Non-pigmented ciliary epithelial cell (primary cell): ENCODE results near the gene PRR33.

Experiments used
- DNase-seq: peaks from one replicate; pipeline ENCODE4 v3.0.0-alpha.2; 2010; ENCODE audit warnings: low read depth

The PRR33 gene

GRCh38 chr11:1847006-1847735, 44.5 kb downstream of the PRR33 start:
- no peak for DNase-seq

GRCh38 chr11:1846453-1846932, 45.2 kb downstream of the PRR33 start:
- DNase-seq: no peak

GRCh38 chr11:1845561-1846452, 45.9 kb downstream of the PRR33 start:
- no peak for DNase-seq

GRCh38 chr11:1845095-1845429, 46.6 kb downstream of the PRR33 start:
- DNase-seq: no peak

- DNase-seq: no peak
Measured at GRCh38 chr11:1844221-1845094, 47.2 kb downstream of the PRR33 start.

GRCh38 chr11:1843796-1844195, 47.9 kb downstream of the PRR33 start:
- no peak for DNase-seq

DNA sequence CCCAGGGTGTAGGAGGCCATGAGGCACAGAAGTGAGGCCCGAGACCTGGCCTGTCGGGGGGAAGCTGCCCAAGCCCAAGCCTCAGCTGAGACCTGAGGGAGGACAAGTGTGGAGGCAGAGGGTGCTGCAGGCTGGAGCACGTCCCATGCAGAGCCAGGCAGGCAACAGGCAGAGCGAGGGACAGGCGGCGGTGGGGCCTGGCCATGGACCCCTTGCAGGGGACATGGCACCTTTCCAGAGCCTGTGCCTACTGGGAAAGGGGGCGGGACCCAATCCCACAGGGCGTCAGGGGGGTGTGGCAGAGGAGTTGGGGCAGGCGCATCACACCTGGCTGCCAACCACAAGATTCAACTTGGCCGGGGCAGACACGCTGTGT, 48.6 kb downstream of the PRR33 start:
- DNase-seq: no peak

DNA sequence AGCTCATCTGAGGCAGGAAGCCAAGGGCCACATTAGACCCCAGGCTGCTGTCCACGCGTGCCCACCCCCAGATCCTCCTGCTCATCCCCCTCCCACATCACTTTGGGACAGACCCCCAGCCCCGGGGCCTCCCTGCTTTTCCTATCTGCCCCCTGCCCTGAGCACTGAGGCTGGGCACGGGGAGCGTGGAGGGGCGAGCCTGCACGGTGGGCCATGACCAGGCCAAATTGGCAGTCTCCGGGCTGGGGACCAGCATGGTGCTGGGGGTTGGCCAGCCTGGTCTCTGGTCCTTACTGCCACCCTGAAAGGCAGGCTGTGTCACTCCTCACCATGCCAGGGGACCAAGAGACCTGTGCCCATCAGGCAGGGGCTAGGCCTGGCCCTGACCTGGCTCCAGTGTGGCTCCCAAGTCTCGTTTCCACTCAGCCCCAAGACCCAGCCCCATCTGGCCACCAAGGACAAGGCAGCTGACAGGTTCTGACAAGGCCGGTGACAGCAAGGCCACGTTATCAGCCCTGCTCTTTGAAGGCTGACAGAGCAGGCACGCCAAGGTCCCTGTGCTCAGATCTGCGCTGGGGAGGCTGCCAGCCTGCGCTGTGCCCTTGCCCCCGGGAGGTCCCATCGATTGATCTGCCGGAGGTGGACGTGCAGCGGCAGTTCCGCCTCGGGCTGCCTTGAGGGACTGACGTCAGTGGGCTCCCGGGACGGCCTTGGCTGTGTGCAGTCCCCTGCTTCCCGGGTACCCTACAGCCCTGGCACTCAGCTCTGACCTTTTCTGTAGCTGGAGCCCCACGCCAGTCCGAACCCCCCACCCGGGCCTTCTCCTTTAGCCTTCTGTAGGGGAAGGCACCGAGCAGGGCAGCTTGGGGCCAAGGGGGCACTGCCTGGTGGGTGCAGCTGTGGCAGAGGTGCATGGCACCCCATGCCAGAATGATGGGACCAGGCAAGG, 49.3 kb downstream of the PRR33 start:
- DNase-seq: no peak

- no peak for DNase-seq
Measured at GRCh38 chr11:1841511-1842148, 50.1 kb downstream of the PRR33 start.

DNA sequence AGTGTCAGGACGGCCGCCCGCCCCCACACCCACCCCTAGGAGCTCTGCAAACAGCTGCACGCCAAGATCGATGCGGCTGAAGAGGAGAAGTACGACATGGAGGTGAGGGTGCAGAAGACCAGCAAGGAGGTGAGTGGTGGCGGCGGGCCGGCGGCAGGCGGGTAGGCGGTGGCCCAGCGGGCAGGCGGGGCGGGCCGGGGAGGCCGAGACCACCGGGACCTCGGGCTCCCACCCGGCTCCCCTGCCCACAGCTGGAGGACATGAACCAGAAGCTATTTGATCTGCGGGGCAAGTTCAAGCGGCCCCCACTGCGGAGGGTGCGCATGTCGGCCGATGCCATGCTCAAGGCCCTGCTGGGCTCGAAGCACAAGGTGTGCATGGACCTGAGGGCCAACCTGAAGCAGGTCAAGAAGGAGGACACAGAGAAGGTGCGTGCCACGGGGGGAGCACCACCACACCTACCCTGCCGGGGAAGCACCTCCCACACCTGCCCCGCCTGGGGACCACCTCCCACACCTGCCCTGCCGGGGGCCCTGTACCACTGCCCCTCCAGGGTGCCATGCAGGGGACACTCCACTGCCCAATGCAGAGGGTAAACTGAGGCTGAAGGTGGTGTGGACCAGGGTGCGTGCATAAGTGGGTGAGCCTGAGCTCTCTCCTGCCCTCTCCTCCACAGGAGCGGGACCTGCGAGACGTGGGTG, 50.8 kb downstream of the PRR33 start:
- no peak for DNase-seq

DNA sequence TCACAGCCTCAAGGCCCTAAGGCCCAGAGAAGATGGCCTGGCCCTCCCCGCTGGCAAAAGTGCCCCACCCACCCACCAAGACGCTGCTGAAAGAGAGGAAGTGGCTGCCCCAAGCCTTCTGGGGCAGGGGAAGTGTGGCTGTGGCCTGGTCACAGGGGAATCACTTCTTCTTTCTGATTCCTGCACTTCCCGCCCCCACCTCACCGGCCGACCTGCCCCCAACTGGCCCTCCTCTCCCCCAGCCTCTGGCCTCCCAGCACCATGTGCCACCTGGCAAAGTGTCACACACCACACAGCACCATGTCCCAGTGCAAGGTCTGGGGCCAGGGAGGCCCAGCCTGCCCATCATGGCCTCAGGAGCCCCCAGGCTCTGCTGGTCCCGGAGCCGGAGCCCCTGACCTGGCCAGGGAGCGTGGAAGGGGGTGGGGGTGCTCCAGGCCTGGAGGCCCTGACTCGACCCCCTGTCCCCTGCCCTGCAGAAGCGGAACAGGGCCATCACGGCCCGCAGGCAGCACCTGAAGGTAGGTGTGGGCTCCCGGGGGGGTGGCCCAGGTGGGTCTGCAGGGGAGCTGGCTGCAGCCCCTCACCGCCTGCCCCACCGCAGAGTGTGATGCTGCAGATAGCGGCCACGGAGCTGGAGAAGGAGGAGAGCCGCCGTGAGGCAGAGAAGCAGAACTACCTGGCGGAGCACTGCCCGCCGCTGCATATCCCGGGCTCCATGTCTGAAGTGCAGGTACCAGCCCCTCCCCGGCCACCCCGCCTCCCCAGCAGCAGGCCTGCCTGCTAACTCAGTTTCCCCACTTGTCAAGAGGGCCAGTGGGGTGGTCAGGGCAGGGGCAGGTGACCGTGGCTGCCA, 51.5 kb downstream of the PRR33 start:
- no peak for DNase-seq

DNA sequence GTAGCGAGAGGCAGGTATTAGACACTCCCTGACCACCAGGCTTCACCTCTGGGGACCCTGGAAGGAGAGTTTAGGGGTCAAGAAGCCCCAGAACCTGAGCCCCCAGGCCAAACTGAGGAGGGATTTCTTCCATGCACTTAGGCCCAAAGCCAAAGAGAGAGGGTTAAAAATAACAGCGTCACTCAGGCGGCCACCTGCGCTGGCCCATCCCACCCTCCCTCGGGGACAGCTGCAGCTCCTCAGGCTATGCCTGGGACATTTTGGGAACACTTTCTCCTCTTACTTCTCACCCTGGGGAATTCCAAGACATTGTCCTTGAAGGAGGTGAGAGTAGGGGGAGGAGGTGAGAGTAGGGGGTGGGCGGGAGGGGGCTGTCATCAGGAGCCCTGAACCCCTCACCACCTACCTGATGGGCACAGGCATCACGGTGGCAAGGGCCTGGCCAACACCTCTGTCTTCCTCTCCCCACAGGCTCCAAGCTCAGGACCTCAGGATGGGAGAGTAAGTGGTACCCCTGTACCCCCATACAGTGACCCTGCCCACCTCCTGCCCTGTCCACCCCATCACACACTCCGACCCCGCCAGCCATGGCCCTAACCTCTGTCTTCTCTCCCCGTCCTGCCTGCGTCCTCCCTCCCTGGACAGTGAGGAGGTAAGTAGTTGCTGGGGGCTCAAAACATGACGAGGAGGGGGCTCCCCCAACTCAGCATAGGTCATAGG, 52.3 kb downstream of the PRR33 start:
- DNase-seq: no peak

GRCh38 chr11:1838426-1839144, 53.1 kb downstream of the PRR33 start, which contains the start of gene TNNI2:
Gene TNNI2 (plus strand): TSS chr11:1838981. CDS start chr11:1839697, 716 bp downstream.
- DNase-seq: no peak
